OCI-LY7 (cell line): ENCODE data around the gene TGFBRAP1.

Source experiments
- CTCF ChIP-seq: fragments of 200-600 bp; sonication (generic); conservative IDR thresholded peaks from 2 replicates; pipeline ENCODE4 v1.5.1; 2014; ENCODE audit warnings: mild to moderate bottlenecking, antibody characterized with exemption, low read length, moderate library complexity, mixed read lengths
- EZH2phosphoT487 ChIP-seq: fragments of 200-600 bp; sonication (generic); IDR thresholded peaks from 2 replicates; pipeline ENCODE4 v1.6.1; 2018; ENCODE audit warnings: low read depth, borderline replicate concordance, mild to moderate bottlenecking, mixed run types, antibody characterized with exemption, low read length, moderate library complexity, mixed read lengths

DNA sequence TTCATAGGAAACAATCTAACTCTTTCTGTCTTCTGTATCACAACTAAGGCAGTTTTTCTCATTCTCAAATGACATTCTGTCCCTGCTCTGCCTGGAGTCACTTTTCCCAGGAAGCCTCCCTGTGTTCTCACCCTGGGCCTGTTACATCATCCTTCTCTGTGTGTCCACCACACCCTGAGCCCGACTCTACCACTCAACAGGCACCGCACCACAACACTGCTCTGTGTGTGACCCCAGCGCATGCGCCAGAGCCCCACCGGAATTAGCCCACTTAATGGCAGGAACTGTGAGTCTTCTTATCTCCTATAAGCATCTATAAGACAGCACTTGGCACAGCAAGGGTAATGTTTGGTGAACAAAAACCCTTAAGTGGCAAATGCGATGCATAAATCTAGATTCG is 32.3 kb downstream of the TGFBRAP1 start:
- TF ChIP-seq CTCF (no peak), EZH2phosphoT487 (no peak)
